ENCODE results near the gene EEPD1.

The EEPD1 gene

DNA sequence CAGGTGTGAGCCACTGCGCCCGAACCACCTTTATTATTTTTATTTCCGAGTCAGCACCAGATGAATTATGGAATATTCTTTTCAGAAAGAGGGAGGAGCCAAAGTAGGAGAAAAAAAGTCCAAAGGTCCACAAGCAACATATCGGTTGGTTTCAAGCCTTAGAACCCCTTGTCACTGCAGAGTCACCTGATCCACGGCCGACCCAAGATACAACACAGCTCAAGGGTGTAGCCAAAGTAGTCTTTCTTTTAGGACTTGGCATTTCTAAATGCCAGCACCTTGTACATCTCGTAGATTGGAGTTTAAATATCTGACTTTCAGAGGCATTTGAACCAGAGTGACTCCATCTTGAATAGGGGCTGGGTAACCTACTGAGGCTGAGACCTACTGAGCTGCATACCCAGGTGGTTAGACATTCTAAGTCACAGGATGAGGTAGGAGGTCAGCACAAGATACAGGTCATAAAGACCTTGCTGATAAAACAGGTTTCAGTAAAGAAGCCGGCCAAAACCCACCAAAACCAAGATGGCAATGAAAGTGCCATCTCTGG, 122.8 kb downstream of the EEPD1 start:
- Histone ChIP-seq H3K4me2 (ENCODE audit: low read length) (no peak overlapping the region), H3K4me3 (ENCODE audit: low read length) (no peak overlapping the region), H3K9ac (ENCODE audit: low read length) (no peak overlapping the region), H3K36me3 (replicated peaks; ENCODE audit: low read depth, low read length) (no peaks in the 10 kb centered on the region), H3K4me1 (ENCODE audit: low read length) (peaks cover 24% of the 10 kb centered on the region), H3K27me3 (ENCODE audit: low read depth, low read length) (peaks cover 26% of the 10 kb centered on the region), H3K79me2 (ENCODE audit: low read length) (no peaks in the 10 kb centered on the region), H4K20me1 (ENCODE audit: insufficient read depth, low read length) (peaks cover 6% of the 10 kb centered on the region; the same call in 1 of the 2 replicates), H2AFZ (ENCODE audit: low read depth, low read length) (no peak overlapping the region), H3K9me3 (ENCODE audit: insufficient read depth, low read length) (no peaks in the 10 kb centered on the region), H3K27ac (ENCODE audit: low read length) (no peak overlapping the region)
- TF ChIP-seq, protein P1, sequence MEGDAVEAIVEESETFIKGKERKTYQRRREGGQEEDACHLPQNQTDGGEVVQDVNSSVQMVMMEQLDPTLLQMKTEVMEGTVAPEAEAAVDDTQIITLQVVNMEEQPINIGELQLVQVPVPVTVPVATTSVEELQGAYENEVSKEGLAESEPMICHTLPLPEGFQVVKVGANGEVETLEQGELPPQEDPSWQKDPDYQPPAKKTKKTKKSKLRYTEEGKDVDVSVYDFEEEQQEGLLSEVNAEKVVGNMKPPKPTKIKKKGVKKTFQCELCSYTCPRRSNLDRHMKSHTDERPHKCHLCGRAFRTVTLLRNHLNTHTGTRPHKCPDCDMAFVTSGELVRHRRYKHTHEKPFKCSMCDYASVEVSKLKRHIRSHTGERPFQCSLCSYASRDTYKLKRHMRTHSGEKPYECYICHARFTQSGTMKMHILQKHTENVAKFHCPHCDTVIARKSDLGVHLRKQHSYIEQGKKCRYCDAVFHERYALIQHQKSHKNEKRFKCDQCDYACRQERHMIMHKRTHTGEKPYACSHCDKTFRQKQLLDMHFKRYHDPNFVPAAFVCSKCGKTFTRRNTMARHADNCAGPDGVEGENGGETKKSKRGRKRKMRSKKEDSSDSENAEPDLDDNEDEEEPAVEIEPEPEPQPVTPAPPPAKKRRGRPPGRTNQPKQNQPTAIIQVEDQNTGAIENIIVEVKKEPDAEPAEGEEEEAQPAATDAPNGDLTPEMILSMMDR (IDR thresholded peaks at IDR 0.05; ENCODE audit: low read depth, low read length): no peak
- TF ChIP-seq EZH2phosphoT487 (IDR thresholded peaks at IDR 0.05; ENCODE audit: low read depth): no peak

DNA sequence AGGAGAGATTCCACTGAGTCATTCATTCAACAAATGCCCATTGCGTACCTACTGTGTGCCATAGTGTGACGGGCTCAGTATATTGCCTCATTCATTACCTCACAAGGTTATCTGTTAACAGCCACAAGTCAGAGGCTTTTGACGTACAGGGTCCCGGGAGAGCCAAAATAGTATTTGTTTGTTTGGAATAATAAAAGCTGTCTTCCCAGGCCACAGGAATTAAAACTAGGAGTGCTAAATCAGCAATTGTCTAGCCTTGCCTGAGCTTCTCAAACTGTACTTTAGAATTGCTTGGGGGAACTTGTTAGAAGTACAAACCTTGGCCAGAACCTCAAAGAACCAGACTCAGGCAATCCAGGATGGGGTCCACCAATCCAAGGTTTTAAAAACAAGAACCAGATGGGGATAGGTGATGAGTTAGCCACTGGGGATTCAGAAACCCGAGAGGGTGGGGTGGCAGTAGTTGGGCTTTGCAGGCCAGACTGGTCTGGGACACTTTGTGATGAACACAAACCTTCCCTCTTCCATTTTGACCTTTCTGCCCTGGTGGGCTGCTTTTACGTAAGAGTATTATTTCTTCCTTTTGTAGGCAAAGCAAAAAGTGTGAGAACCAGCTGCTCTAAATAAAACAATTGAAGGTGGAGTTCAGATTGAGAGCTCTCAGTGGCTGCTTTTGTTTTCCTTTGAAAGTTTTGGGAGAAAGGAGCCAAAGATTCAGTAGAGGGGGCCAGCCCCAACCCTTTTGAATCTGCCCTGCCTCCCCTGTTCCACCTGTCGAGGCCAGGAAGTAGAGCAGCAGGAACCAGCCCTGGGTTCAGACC, 123.6 kb downstream of the EEPD1 start:
- Histone ChIP-seq H3K27me3 (ENCODE audit: low read depth, low read length) (peaks cover 27% of the 10 kb centered on the region), H4K20me1 (ENCODE audit: insufficient read depth, low read length) (peaks cover 6% of the 10 kb centered on the region; the same call in 1 of the 2 replicates), H3K79me2 (ENCODE audit: low read length) (no peaks in the 10 kb centered on the region), H3K27ac (ENCODE audit: low read length) (no peak overlapping the region), H3K9ac (ENCODE audit: low read length) (no peak overlapping the region), H3K4me3 (ENCODE audit: low read length) (no peak overlapping the region), H3K36me3 (replicated peaks; ENCODE audit: low read depth, low read length) (no peaks in the 10 kb centered on the region), H3K9me3 (ENCODE audit: insufficient read depth, low read length) (no peaks in the 10 kb centered on the region), H2AFZ (ENCODE audit: low read depth, low read length) (no peak overlapping the region), H3K4me2 (ENCODE audit: low read length) (no peak overlapping the region), H3K4me1 (ENCODE audit: low read length) (peaks cover 33% of the 10 kb centered on the region)
- TF ChIP-seq, protein P1 (IDR thresholded peaks at IDR 0.05; ENCODE audit: low read depth, low read length): no peak
- TF ChIP-seq EZH2phosphoT487 (IDR thresholded peaks at IDR 0.05; ENCODE audit: low read depth): no peak

DNA sequence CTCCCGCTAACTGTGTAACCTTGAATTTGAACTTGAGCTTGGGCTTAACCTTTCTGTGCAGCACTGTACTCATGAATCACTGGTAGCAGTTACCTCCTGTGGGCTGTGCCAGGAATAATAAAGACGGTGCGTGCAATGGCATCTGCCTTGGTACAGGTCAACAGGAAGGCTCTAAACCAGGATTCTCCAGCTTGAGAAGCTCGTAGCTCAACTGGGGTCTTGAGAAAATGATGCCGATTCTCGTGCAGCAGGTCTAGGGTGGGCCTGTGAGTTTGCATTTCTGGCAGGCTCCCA, 124.1 kb downstream of the EEPD1 start:
- Histone ChIP-seq H3K4me2 (ENCODE audit: low read length) (no peak overlapping the region), H3K9me3 (ENCODE audit: insufficient read depth, low read length) (no peaks in the 10 kb centered on the region), H3K4me1 (ENCODE audit: low read length) (peaks cover 38% of the 10 kb centered on the region), H3K36me3 (replicated peaks; ENCODE audit: low read depth, low read length) (no peaks in the 10 kb centered on the region), H3K79me2 (ENCODE audit: low read length) (no peaks in the 10 kb centered on the region), H2AFZ (ENCODE audit: low read depth, low read length) (no peak overlapping the region), H3K27me3 (ENCODE audit: low read depth, low read length) (peaks cover 27% of the 10 kb centered on the region), H3K27ac (ENCODE audit: low read length) (no peak overlapping the region), H3K4me3 (ENCODE audit: low read length) (no peak overlapping the region), H3K9ac (ENCODE audit: low read length) (no peak overlapping the region), H4K20me1 (ENCODE audit: insufficient read depth, low read length) (peaks cover 6% of the 10 kb centered on the region; the same call in 1 of the 2 replicates)
- TF ChIP-seq, protein P1 (IDR thresholded peaks at IDR 0.05; ENCODE audit: low read depth, low read length): no peak
- no peak for TF ChIP-seq EZH2phosphoT487 (IDR thresholded peaks at IDR 0.05; ENCODE audit: low read depth)

DNA sequence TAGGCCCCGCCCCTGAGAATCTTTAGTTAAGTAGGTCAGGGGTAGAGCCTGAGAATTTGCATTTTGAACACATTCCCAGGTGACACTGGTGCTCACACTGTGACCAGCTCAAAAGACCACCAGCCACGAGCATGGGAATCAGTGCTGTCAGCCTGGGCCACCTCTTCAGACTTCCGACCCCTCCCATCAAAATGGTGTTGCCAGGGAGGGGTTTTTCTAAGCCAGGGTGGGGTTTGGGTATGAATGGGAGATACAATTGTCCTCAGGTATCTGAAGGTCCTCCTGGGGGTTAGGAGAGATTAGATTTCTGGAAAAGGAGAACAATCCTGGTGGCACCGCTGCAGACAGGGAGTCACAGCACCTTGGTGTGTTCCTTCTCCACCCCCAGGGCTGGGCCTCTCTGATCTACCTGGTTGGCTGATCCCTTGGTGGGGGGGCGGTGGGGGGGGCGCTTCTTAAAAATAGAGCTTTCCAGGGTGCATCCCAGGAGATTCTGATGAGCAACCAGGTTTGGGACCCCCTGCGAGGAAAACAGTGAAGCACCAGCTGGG, 125.1 kb downstream of the EEPD1 start:
- Histone ChIP-seq H3K9ac (ENCODE audit: low read length) (no peak overlapping the region), H3K79me2 (ENCODE audit: low read length) (no peaks in the 10 kb centered on the region), H3K4me2 (ENCODE audit: low read length) (no peak overlapping the region), H3K4me3 (ENCODE audit: low read length) (no peak overlapping the region), H3K36me3 (replicated peaks; ENCODE audit: low read depth, low read length) (no peaks in the 10 kb centered on the region), H2AFZ (ENCODE audit: low read depth, low read length) (no peak overlapping the region), H3K4me1 (ENCODE audit: low read length) (peaks cover 48% of the 10 kb centered on the region), H4K20me1 (ENCODE audit: insufficient read depth, low read length) (peaks cover 6% of the 10 kb centered on the region; the same call in 1 of the 2 replicates), H3K9me3 (ENCODE audit: insufficient read depth, low read length) (no peaks in the 10 kb centered on the region), H3K27me3 (ENCODE audit: low read depth, low read length) (peaks cover 27% of the 10 kb centered on the region), H3K27ac (ENCODE audit: low read length) (no peak overlapping the region)
- TF ChIP-seq, protein P1 (IDR thresholded peaks at IDR 0.05; ENCODE audit: low read depth, low read length): no peak
- no peak for TF ChIP-seq EZH2phosphoT487 (IDR thresholded peaks at IDR 0.05; ENCODE audit: low read depth)

Data from OCI-LY3 (cell line).